ENCODE results near the gene NFYA. TPM values are rescaled to one million over a fixed set of nuclear protein-coding genes. Genes with fewer than 3 reads are reported as not detected.

Gene NFYA
- total and polyA plus RNA-seq, 2 of the 4 experiments (the other 2 are of a cell fraction), result 10.9 to 28.5 TPM

DNA sequence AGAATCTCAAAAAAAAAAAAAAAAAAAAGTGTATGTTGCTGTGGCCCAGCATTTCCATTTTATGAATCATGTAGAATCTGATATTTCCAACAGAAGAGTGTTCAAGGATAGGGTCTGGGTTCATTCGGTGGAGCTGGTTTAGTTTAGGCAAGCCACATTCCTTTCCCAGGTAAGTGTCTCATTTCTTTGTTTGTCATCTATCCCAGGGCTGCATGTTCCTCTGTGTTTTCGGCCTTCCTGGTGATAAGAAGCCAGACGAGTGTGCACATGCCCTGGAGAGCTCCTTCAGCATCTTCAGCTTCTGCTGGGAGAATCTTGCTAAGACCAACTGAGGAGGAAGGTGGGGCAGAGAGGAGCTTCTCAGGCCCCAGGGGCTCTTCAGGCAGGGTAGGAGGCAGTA lies 38.2 kb downstream of the NFYA start:
- Histone ChIP-seq H2AK5ac (ENCODE audit: low read depth, low read length) (no peak overlapping the region), H2BK20ac (ENCODE audit: low read depth, low read length) (no peak overlapping the region), H3K9ac (ENCODE audit: low read depth, low read length) (no peak overlapping the region), H2AFZ (replicated peaks; ENCODE audit: low read length, poor library complexity) (no peak overlapping the region), H3K18ac (ENCODE audit: low read depth, low read length) (no peak overlapping the region), H3K56ac (ENCODE audit: extremely low read depth, insufficient read depth, low read length) (no peak overlapping the region), H3K27me3 (ENCODE audit: control insufficient read depth, insufficient read depth, low read length) (no peaks in the 10 kb centered on the region), H4K5ac (ENCODE audit: low read depth, low read length) (no peak overlapping the region), H4K8ac (ENCODE audit: low read depth in 2 of 2, low read length in 2 of 2) (no peak overlapping the region), H4K20me1 (ENCODE audit: insufficient read depth, low read length) (no peaks in the 10 kb centered on the region), H2BK5ac (ENCODE audit: low read depth, low read length, poor library complexity, severe bottlenecking) (no peak overlapping the region), H3K23ac (ENCODE audit: low read depth, low read length) (no peak overlapping the region), H3K4me3 (ENCODE audit: insufficient read depth, low read depth, low read length) (no peak overlapping the region), H3K36me3 (ENCODE audit: control insufficient read depth, insufficient read depth, low read length) (no peaks in the 10 kb centered on the region), H3K9me1 (ENCODE audit: insufficient read depth, low read length) (no peaks in the 10 kb centered on the region), H2BK120ac (ENCODE audit: low read depth, low read length) (no peak overlapping the region), H2AK9ac (replicated peaks; ENCODE audit: low read depth, low read length, poor library complexity) (no peak overlapping the region), H3K4me2 (ENCODE audit: low read depth, low read length) (no peak overlapping the region), H3K4me1 (ENCODE audit: control insufficient read depth, insufficient read depth, low read length) (no peaks in the 10 kb centered on the region), H2BK15ac (ENCODE audit: low read depth, low read length) (no peak overlapping the region), H3K14ac (replicated peaks; ENCODE audit: low read depth, low read length) (no peak overlapping the region), H4K91ac (ENCODE audit: insufficient read depth, low read depth, low read length) (no peak overlapping the region), H3K27ac (ENCODE audit: insufficient read depth, low read length) (no peak overlapping the region), H3K79me1 (ENCODE audit: low read depth in 1 of 2, low read length in 2 of 2) (no peaks in the 10 kb centered on the region), H3K9me3 (ENCODE audit: control insufficient read depth, insufficient read depth, low read length) (no peaks in the 10 kb centered on the region), H3K4ac (ENCODE audit: low read depth, low read length) (no peak overlapping the region)
- in situ Hi-C loops (cut with MboI; ENCODE audit: low sequenced_read_pairs) (no loop called here), intact Hi-C loops (cut with micrococcal nuclease) (no loop called here), dilution Hi-C loops (cut with HindIII; ENCODE audit: low sequenced_read_pairs, unreplicated experiment) (no loop called here)
- POLR2A ChIA-PET (ENCODE audit: unreplicated experiment), result no interaction called here
- WGBS, 2 experiments (ENCODE audit: extremely low coverage in 2 of 2, insufficient read length in 1 of 2), result 86% methylated on average over 1 of the region's 3 CpGs; no CpG with 5 or more reads in 1 of the 2 experiments
- no TSS peak for BruUV-seq (replicated peaks)
- CTCF ChIA-PET, result no interaction called here
- DNase-seq (no peak), ATAC-seq (ENCODE audit: low read depth) (no peak)
- TF ChIP-seq CTCF (conservative IDR thresholded peaks at IDR 0.05; ENCODE audit: low read depth, low read length), result no peak
- TF ChIP-seq NFE2L2 (IDR thresholded peaks at IDR 0.05; ENCODE audit: low read depth, low read length), result no peak
- no peak for TF ChIP-seq RCOR1 (IDR thresholded peaks at IDR 0.05; ENCODE audit: insufficient replicate concordance, low read length)
- no peak for TF ChIP-seq FOS (IDR thresholded peaks at IDR 0.05; ENCODE audit: low read depth, low read length)
- no peak for TF ChIP-seq CHD1 (IDR thresholded peaks at IDR 0.05; ENCODE audit: low read depth, low read length)
- TF ChIP-seq MAFK (IDR thresholded peaks at IDR 0.05; ENCODE audit: low read depth, low read length), result no peak
- TF ChIP-seq BHLHE40 (IDR thresholded peaks at IDR 0.05; ENCODE audit: low read depth, low read length), result no peak
- TF ChIP-seq MAZ (IDR thresholded peaks at IDR 0.05; ENCODE audit: borderline replicate concordance, low read depth, low read length), result no peak
- TF ChIP-seq RFX5 (IDR thresholded peaks at IDR 0.05; ENCODE audit: low read depth, low read length), result no peak
- no peak for TF ChIP-seq POLR2A (IDR thresholded peaks at IDR 0.05; ENCODE audit: low read depth, low read length)
- TF ChIP-seq, protein P1, sequence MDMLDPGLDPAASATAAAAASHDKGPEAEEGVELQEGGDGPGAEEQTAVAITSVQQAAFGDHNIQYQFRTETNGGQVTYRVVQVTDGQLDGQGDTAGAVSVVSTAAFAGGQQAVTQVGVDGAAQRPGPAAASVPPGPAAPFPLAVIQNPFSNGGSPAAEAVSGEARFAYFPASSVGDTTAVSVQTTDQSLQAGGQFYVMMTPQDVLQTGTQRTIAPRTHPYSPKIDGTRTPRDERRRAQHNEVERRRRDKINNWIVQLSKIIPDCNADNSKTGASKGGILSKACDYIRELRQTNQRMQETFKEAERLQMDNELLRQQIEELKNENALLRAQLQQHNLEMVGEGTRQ (IDR thresholded peaks at IDR 0.05; ENCODE audit: low read depth, low read length), result no peak
- TF ChIP-seq MXI1 (IDR thresholded peaks at IDR 0.05; ENCODE audit: borderline replicate concordance, low read depth, low read length), result no peak
- no peak for TF ChIP-seq CEBPB (IDR thresholded peaks at IDR 0.05; ENCODE audit: low read depth, low read length)
- TF ChIP-seq SMC3 (IDR thresholded peaks at IDR 0.05; ENCODE audit: low read depth, low read length), result no peak
- TF ChIP-seq, protein P2, sequence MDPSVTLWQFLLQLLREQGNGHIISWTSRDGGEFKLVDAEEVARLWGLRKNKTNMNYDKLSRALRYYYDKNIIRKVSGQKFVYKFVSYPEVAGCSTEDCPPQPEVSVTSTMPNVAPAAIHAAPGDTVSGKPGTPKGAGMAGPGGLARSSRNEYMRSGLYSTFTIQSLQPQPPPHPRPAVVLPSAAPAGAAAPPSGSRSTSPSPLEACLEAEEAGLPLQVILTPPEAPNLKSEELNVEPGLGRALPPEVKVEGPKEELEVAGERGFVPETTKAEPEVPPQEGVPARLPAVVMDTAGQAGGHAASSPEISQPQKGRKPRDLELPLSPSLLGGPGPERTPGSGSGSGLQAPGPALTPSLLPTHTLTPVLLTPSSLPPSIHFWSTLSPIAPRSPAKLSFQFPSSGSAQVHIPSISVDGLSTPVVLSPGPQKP (IDR thresholded peaks at IDR 0.05; ENCODE audit: borderline replicate concordance, low read depth, low read length), result no peak

Data from IMR-90 (cell line).